SW480 (cell line): ENCODE results near the gene MAPK9.

Experiments used
- DNase-seq: peaks from one replicate; pipeline ENCODE4 v3.0.0-alpha.2; 2016; ENCODE audit warnings: low spot score

Gene MAPK9

DNA sequence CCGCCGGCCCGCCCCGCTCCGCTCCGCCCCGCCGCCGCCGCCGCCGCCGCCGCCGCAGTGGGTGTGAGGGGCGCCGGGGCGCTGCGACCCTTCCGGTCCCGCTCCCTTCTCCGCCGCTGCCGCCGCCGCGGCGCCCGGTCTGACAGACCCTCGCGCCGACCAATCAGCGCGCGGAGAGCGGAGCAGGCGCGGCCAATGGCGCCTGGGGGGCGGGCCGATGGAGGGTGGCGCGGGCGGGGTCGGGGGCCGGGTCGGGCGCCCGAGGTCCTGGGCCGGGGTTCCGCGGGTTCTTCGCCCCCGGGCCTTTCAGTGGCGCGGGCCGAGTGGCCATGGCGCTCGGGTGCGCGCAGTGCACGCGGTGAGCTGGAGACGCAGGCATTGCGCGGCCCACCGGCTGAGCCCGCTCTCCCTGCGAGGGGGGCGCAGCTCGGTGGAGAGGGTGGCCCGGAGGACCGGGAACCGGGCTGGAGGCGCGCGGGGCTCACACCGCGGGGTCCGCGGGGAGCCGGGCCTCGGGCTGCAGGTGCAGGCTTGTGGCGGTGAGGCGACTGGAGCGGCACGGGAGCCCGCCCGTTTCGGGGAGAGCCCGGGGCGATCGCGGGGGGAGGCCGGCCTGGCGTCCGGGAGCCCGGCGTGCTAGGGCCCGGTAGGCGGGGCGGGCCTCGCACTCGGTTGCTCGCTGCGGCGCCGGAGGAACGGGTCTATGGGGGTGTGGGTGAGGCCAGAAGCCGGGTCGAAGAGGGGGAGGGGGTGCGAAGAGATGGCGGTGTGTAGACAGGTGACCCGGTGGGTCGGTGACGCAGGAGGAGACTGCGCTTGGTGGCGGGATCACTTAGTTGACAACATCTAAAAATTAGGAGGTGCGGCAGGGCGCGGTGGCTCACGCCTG lies at the start of gene MAPK9:
Gene MAPK9 (minus strand): TSS at position 141 of the 889 bp plus-strand sequence. CDS start 11,522 bp downstream, outside the sequence.
- peak; percentile 79 for DNase-seq

DNA sequence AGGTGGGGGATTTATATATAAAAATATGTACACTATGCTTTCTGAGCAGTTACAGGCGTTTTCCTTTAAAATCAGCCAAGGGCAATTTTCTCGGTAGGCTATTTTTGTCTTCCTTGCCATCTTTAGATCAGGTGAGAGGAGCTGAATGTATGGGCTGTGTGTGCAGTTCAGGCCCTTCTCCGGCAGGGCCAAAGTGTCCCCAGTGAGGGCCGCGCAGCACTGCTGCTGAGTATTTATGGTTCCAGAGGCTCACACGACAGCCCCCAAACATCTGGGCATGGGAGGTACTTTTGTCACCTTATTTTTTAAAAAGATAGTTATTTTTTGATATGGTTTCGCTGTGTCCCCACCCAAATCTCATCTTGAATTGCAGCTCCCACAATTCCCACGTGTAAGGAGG lies 49.7 kb upstream of the MAPK9 start:
- DNase-seq, result no peak

DNA sequence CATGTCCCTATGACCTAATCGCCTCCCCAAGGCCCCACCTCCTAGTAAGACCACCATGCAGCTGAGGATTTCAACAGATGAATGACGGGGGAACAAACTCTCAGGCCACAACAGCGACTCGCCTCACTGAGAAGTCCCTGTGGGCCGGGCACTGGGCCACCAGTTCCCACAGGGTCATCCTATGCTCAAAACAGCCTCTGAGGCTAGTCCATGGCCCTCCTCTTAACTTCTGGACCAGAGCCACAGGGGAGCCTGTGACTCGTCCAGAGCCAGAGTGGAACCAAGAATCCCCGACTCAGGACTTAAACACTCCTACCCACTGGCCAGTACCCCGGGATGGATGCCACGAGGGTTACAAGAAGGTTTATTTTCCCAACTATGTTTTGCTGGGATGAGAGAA lies 49.0 kb upstream of the MAPK9 start:
- no peak for DNase-seq

DNA sequence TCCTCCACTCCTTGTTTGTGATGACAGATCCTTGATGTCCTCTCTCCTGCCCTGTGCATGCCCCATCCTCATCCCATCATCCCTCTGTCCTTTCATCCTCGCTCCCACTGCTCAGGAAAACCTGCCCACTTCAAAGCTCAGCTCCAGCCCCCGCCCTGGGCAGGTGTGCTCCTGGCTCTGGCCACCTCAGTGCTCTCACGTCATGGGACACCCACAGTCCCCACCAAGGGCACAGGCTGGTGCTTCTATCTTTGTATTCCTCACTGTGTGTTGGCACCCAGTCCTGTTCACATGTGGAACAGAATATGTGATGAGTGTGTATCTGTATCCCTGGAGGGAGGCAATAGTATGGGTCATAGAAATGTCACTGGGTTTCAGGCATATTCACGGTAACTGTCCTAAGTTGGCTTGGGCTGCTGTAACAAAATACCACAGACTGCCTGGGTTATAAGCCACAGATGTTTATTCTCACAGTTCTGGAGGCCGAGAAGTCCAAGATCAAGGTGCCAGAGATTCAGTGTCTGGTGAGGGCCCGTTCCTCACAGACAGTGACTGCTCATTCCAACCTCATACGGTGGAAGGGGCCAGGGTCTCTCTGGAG lies 47.8 kb upstream of the MAPK9 start:
- DNase-seq, result peak; percentile 60

DNA sequence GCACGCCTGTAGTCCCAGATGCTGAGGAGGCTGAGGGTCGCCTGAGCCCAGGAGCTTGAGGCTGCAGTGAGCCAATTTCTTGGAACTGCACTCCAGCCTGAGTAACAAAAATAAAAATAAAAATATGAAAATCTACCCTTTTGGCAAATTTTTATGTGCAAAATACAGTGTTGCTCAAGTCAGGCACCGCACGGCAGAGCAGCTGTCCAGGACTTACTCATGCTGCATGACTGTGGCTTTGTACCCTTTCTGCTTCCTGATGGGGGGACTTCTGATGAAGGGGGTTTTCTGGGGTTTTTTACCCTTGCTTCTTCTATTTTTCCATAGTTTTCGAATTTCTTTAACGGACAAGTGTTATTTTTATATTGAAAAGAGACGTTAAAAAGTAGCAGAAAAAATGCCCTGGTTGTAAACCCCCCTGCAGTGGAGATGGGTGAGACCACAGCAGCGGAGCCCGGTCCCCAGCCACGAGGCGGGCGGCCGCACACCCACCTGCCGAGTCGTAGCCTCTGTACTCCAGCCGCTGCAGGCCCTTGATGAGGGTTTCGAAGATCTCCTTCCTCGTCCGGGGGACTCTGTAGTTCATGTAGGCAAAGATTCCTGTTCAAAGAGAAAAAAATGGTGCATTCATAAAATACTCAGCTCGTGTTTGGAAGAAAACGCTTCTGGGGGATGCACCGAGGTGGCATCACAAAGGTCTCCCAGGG lies 46.3 kb upstream of the MAPK9 start:
- DNase-seq, result no peak

DNA sequence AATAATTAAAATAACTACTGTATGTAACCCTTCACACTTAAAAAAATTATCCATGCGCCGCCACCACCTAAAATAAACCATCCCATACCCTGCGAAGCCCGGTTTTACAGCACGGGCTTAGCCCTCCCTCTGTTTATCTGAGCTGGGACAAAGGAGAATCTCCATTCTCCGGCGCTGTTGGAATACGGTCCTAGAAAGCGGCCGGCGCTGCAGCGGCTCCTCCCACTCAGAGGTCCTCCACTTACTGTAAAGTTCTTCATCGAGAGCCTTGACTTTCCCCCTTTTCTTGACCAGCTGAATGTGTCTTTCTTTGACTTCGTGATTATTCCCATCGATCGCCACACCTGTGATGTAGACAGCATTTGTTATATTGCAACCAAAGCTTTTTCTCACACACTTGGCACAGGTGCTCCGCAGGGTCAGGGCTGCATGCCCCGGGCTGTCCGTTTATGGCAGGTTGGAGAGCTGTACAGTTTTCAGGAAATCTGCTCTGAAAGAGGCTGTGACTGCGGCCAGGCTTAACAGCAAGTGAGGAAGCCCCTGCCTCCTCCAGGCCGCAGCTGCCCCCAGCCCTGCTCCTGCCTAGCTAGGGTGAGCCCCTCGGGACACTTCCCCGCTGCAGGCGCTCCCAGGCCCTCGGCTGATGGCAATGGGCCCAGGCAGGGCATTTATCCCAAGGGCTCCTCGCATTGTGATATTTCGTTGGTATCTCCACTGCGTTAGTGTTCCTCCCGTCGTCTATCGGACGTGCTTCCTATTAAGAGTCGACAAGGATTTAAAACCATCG lies 44.5 kb upstream of the MAPK9 start:
- DNase-seq, result no peak

DNA sequence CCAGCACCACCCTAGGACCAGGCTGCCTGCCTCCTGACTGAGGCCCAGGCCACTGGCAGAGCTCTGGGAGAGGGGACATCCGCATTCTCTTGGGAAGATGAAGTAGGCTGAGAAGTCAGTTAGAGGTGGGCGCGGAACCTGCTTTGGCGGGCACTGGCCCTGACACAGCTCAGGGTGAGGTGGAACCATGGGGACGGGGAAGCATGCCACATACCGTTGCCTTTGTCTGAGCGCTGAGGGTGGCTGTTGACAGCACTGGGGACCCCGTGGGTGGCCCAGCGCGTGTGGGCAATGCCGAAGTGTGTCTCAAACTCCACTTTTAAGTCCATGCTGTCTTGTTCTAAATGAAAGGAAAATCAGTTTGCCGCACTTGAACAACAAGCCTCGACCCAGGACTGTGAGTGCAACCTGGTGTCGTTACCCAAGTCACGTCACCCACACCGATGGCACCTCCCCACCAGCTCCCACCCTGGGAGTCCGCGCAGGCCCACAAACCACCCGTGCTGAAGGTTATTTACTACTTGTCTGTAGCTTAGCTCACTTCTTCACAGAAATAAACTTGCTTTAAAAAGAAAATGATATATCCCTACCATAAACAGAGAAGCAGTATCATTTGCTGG lies 43.8 kb upstream of the MAPK9 start:
- DNase-seq, result no peak

DNA sequence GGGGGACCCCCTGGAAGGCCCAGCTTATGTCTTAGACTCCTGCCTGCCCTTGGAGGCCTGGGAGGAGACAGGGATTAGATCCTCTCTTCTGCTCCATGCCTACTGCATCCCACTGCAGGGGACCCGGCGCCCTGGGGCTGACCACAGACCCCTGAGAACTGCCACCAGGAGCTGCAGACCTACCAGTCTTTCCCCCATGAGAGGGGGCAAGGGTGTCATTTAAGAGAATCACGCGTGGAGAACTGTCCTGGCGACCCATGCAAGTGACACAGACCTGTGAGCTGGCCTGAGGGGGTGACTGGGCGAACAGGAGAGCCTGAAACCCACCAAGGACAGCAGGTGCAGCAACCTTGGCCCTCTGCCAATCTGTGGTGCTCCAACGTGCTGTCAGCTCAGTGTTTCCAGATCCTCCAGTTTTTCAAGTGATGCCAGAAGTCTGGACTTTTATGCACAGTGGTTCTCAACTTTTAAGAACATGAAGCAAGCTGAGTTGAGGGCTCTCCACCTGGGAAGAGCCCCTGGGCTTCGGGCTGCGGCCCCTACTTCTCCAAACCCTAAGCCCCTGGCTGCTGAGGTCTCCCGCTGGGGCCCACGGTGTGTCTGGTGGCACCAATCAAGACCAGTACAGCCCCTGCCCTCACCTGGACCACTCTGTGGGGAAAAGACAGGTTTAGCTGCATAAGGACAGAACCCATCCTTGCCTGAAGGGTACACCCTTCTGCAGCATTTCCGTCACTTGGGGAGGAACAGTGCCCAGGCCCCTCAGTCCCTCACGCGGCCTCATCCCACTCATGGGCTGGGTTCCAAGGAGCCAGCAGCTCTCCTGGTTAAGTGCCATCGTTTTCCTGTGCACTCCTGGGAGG lies 43.1 kb upstream of the MAPK9 start:
- no peak for DNase-seq

DNA sequence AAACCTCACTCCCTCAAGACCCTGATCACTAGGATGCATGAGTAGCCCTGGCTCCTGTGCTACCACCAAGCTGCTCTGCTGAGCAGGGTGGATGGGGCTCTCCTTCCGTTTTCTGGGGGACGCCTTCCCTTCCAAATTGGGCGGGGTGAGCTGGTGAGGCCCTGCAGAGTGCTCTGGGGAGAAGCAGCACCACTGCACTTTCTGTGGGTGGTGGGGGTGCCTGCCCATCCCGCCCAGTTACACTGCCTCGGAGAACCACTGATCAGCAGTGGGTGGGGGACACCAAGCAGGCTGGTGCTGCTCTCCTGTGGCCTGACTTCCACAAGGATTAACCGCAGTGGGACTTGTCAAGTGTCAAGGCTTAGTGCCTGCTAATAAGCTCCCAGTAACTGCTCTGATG lies 42.3 kb upstream of the MAPK9 start:
- DNase-seq, result no peak

DNA sequence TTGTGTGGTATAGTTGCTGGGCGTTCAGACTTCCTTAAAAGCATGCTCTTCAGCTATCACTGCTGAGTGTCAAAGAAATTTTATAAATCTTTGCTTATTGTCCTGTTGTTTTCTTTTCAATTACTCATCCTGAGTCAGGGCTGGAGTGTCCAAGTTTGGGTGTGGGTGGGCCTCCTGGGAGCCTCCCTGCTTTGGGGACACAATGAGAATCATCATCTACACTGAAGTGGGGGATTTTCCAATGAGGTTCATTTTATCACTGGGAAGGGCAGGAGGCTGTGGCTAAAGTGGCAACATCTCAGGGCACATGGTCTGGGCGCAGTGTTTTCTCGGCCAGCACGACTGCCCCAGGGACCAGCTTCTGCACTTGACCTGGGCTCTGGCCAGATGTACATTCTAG lies 41.8 kb upstream of the MAPK9 start:
- DNase-seq, result no peak

DNA sequence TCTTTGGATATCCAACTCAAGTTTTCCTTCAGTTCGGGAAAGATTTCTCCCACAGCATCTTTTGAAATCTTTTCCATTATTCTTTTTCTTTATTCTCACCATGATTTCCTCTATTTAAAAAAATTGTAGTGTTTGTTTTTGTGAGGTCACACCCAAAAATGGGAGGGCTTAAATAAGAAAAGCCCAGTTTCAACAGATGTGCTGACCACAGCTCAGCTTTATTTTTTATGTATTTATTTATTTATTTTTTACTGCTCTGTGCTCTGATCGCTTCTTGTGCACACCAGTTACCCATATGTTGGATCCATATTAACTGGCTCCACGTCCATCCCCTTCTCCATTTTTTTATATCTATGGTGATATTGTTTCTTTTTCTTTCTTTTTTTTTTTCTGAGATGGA lies 41.0 kb upstream of the MAPK9 start:
- DNase-seq, result no peak

DNA sequence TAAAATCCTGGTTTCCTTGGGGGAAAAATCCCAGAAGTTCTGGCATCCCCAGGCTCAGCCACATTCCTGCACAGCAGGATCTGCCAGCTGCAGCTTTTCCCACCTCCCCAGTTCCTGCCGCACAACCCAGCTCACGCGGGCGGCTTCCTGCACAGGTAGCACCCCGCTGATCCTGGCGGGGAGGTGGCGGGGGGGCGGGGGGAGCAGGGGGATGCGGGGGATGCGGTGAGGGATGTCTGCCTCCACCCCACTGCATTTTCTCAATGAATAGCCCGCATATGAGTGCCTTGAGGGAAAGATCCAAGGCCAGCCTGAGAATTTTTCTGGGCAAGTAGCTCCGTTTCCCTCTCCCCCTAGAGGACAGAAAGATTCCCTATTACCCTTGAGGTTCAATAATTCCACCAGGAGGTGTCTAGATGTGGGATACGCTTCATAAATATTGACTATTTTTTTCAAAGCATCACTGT lies 40.2 kb upstream of the MAPK9 start:
- no peak for DNase-seq

DNA sequence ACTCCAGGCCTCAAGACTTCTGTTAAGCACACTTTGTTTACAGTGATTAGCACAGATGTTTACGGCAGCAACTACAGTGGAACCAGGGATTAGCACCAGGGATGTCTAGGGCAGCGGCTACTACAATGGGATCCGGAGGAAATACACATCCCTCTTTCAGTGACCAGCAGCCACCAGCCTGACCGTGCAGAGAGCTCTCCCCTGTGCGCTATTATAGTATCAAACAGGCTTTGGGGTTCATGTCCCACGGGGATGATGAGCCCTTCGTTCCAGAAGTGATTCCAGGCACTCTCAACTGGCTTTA lies 39.7 kb upstream of the MAPK9 start:
- DNase-seq, result no peak

DNA sequence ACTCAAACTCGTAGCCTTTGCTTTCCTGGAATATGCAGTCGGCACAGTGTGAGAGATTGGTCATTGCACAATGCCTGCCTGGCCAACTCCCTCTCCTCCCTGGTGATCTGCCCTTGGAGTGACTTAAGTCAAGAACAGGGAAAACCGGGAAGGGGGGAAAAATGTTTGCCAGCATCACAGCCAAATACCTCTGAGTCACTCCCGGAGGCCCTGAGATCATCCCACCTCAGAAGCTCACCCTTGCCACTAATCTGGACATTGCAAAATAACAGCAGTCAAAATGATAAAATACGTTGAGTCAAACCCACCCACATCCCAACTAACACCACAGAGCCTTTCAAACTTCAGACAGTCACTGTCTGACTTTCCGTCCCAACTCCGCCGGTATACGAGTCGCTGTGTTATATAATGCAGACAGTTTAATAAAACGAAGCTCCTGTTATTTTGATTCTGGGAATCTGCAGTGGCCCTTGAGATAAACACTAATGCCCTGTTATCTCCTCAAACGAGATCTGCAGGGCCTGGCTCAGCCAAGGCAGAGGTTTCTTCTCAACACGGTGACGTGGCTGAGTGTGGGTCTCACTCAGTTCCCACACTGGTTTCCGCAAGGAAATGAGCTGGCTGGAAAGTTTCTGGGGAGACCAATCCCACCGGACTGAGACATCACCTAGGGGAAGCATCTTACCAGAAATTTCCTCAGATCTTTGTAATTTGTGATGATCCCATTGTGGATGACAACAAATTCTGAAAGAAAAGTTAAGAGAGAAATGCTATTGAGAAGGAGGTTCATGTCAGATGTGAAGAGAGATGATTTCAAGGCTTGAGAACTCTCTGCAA lies 39.1 kb upstream of the MAPK9 start:
- no peak for DNase-seq

DNA sequence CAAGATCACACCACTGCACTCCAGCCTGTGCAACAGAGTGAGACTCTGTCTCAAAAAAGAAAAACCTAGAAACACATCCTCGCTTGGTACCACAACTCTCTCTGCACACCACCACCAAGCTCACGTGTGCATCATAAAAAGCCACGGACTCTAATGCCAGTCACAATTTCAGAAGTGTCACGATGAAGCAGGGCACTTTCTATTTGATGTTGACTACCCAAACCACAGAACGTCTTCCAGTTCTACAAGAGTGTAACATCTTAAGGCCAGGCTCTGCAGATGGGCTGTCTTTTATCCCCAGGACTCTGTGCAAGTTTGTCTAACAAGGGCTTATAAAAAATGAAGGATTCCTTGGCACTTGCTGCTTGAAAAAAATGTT lies 38.4 kb upstream of the MAPK9 start:
- no peak for DNase-seq

DNA sequence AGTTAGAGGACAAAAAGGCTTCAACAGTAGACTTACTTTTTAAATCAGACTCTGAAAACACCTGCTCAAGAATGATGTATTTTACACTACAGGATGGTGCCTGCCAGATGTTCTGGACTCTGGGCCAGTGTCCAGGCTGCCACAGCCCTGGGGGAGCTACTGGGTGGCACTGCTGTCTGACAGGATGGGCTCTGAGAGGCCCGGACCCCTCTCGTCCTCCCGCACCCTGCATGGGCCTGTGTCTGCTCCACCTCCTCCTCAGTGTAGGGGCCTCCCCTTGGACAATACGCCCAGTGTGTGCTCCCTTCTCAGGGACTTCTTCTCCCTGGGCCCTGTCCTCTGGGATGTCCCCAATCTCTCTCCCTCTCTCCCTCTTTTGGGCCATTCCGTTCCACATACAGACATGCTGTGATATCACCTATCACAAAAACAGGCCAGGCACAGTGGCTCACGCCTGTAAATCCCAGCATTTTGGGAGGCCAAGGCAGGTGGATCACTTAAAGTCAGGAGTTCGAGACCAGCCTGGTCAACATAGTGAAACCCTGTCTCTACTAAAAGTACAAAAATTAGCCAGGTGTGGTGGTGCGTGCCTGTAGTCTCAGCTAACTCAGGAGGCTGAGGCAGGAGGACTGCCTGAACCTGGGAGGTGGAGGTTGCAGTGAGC lies 37.9 kb upstream of the MAPK9 start:
- no peak for DNase-seq

DNA sequence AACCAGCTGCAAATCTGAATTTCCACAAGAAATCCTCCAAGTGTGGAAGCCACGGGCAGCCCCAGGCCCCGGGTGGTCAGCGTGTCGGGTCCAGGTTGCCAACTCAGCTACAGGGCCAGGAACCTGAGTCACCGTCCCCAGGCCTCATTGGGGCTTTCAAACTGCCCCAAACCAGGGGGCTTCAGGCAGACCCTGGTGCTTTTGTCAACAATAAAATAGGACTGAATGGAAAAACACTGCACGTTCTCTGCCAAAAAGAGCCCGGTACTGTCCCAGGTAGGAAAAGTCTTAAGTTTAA lies 37.2 kb upstream of the MAPK9 start:
- DNase-seq, result no peak

DNA sequence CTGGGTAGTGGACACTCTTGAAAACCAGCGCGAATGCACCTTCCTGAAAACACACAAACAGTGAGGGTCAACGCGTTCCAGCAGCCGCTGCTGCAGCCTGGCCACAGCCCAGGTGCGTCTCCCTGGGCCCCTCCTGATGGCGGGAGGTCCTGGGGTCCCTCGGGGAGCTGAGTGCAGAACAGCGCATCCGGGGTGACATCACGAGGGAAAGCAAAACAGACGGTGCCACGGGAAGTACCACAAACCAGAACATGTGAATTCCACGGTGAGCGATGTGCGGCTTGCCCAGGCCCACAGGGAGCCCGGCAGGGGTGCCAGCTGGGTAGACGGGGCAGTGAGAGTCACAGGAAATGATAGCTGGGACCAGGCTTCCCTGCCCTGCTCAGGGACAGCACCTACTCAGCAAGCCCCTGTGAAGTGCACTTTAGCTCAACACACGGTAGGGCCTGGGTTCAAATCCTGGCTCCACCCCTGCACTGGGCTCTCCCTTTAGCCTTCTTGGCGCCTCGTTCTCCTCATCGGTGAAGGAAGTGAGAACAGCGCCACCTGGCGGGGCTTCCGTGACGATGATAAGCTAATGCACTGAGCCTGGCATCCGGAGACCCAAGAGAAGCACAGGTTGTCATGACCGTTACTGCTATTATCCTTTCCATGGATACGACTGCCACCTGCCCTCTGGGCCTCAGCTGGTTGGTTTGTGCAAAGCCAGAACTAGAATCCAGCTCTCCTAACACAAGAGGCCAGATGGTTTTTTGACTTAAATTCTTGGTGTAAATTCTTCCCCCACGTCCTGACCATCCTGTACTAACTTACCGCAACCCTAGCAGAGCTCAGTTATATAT lies 36.6 kb upstream of the MAPK9 start:
- DNase-seq, result peak; percentile 83
